CD4-positive, CD25-positive, alpha-beta regulatory T cell (primary cell): ENCODE data around the gene PCDHA1. TPM values are rescaled to one million over a fixed set of nuclear protein-coding genes. Genes with fewer than 3 reads are reported as not detected.

Experiments used
- ATAC-seq, 2 donors: fragments of 150-1000 bp; cut with Tn5 transposase; one replicate each; pipeline ENCODE4 v1.10.0; 2021; ENCODE audit warnings: low read depth in 2 of 2, moderate number of reproducible peaks in 2 of 2, moderate library complexity in 1 of 2
- DNase-seq, 3 donors: peaks; one replicate each; pipeline versions ENCODE4 v3.0.0 to v3.0.0-alpha.2; 2012 to 2022; ENCODE audit warnings: mixed read lengths in 1 of 3
- H3K27ac ChIP-seq: one replicate; pipeline ENCODE4 v1.7.0; 2013; ENCODE audit warnings: mild to moderate bottlenecking, low read length; ENCODE audit not compliant: insufficient read depth, poor library complexity, severe bottlenecking
- H3K27me3 ChIP-seq: one replicate; pipeline ENCODE4 v1.7.0; 2013; ENCODE audit warnings: low read length; ENCODE audit not compliant: control insufficient read depth, insufficient read depth
- H3K36me3 ChIP-seq: one replicate; pipeline ENCODE4 v1.7.0; 2013; ENCODE audit warnings: mild to moderate bottlenecking, low read length, moderate library complexity; ENCODE audit not compliant: control insufficient read depth, insufficient read depth
- H3K4me1 ChIP-seq: 2 replicates; pipeline ENCODE4 v1.7.0; 2013; ENCODE audit warnings: mild to moderate bottlenecking, low read length; ENCODE audit not compliant: insufficient read depth, control insufficient read depth, poor library complexity, severe bottlenecking
- H3K4me3 ChIP-seq: one replicate; pipeline ENCODE4 v1.7.0; 2013; ENCODE audit warnings: low read depth, mild to moderate bottlenecking, low read length, moderate library complexity
- H3K9me3 ChIP-seq, 2 experiments: 1 replicate in 1 of 2; 2 replicates in 1 of 2; pipeline ENCODE4 v1.7.0; 2013; ENCODE audit warnings: low read length in 2 of 2, mild to moderate bottlenecking in 1 of 2, moderate library complexity in 1 of 2; ENCODE audit not compliant: control insufficient read depth in 2 of 2
- H3K27ac Mint-ChIP-seq, 3 donors: one replicate each; pipeline ENCODE4 v1.8.0; 2020 to 2022; ENCODE audit warnings: mild to moderate bottlenecking in 3 of 3, mixed read lengths in 3 of 3, moderate library complexity in 2 of 3
- H3K27me3 Mint-ChIP-seq: one replicate; pipeline ENCODE4 v1.8.0; 2022; ENCODE audit warnings: mild to moderate bottlenecking, mixed read lengths
- H3K36me3 Mint-ChIP-seq: one replicate; pipeline ENCODE4 v1.8.0; 2020; ENCODE audit warnings: mixed read lengths
- H3K4me1 Mint-ChIP-seq, 4 donors: one replicate each; pipeline ENCODE4 v1.8.0; 2020 to 2022; ENCODE audit warnings: mixed read lengths in 4 of 4, mild to moderate bottlenecking in 1 of 4
- H3K4me3 Mint-ChIP-seq, 4 donors: one replicate each; pipeline ENCODE4 v1.8.0; 2020 to 2022; ENCODE audit warnings: mild to moderate bottlenecking in 4 of 4, mixed read lengths in 4 of 4, moderate library complexity in 3 of 4
- H3K9me3 Mint-ChIP-seq, 7 donors: one replicate each; pipeline ENCODE4 v1.8.0; 2020 to 2022; ENCODE audit warnings: mixed read lengths in 7 of 7, mild to moderate bottlenecking in 3 of 7, moderate library complexity in 2 of 7
- polyA plus RNA-seq, 4 donors: library from polyadenylated mRNA; unstranded; fragments of 300-500 nt; fragmentation: Illumina TruSeq; gene quantifications; one replicate each; pipeline ENCODE4 v1.2.3, GENCODE V29; 2021
- total RNA-seq: library from RNA; stranded (reverse); gene quantifications from one replicate; pipeline ENCODE4 v1.2.3, GENCODE V29; 2022

The PCDHA1 gene
- total RNA-seq (not detected), polyA plus RNA-seq (not detected)

DNA sequence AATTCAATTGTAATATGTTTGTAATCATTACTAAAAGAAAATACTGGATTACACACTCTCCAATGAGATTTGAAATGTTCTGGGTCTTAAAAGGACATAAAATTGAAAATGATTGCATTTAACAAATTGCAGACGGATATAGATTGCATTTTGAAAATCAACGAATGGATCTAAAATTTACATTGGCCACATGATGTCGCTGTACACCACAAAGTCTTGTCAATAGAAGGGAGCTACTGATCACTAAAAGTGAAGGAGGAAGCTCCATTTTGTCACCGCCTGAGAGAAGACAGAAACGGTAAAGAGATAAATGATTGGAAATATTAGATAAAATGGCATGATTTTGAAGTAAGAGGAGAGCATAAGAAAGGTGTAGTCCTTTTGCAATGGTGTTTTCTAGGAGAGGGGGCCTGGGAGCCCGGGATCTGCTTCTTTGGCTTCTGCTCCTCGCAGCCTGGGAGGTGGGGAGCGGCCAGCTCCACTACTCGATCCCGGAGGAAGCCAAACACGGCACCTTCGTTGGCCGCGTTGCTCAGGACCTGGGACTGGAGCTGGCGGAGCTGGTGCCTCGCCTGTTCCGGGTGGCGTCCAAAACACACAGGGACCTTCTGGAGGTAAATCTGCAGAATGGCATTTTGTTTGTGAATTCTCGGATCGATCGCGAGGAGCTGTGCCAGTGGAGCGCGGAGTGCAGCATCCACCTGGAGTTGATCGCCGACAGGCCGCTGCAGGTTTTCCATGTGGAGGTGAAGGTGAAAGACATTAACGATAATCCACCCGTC is at the start of gene PCDHA1:
TSS of gene PCDHA1 (plus strand) at position 236 of the 782 bp plus-strand sequence.
- Histone ChIP-seq H3K27me3 (peaks cover 3% of the 10 kb centered on the region), H3K27ac (no peak within 1 kb of the TSS), H3K4me1 (no peaks in the 10 kb centered on the region), H3K4me3 (no peak within 1 kb of the TSS), H3K36me3 (no peaks in the 10 kb centered on the region), H3K9me3 (peaks cover 31 to 78% of the 10 kb centered on the region in 2 experiments)
- Mint-ChIP-seq H3K9me3 (peaks cover 4 to 53% (median 16%) of the 10 kb centered on the region in 7 donors), H3K27ac (no peak within 1 kb of the TSS), H3K36me3 (no peaks in the 10 kb centered on the region), H3K4me1 (no peaks in the 10 kb centered on the region), H3K4me3 (no peak within 1 kb of the TSS), H3K27me3 (peaks cover 9% of the 10 kb centered on the region)
- DNase-seq (peak in 1 of 3 donors; percentile 4), ATAC-seq (no peak)

GRCh38 chr5:140737486-140737885 is 48.5 kb upstream of the PCDHA1 start:
- ATAC-seq: no peak
- Histone ChIP-seq H3K9me3 (peaks cover 0 to 7% of the 10 kb centered on the region in 2 experiments), H3K27me3 (peaks cover 10% of the 10 kb centered on the region), H3K27ac (no peak overlapping the region), H3K36me3 (no peaks in the 10 kb centered on the region), H3K4me3 (no peak overlapping the region), H3K4me1 (no peaks in the 10 kb centered on the region)
- no peak overlapping the region for H3K4me3 Mint-ChIP-seq
- peaks cover 0 to 25% (median 5%) of the 10 kb centered on the region in 7 donors for H3K9me3 Mint-ChIP-seq
- no peaks in the 10 kb centered on the region for H3K4me1 Mint-ChIP-seq
- DNase-seq: no peak
- no peaks in the 10 kb centered on the region for H3K36me3 Mint-ChIP-seq
- peaks cover 8% of the 10 kb centered on the region for H3K27me3 Mint-ChIP-seq
- H3K27ac Mint-ChIP-seq: no peak overlapping the region

GRCh38 chr5:140741967-140742366 is 44.0 kb upstream of the PCDHA1 start:
- Histone ChIP-seq H3K9me3 (peaks cover 4 to 7% of the 10 kb centered on the region in 2 experiments), H3K36me3 (no peaks in the 10 kb centered on the region), H3K4me1 (no peaks in the 10 kb centered on the region), H3K27ac (no peak overlapping the region), H3K27me3 (peaks cover 2% of the 10 kb centered on the region), H3K4me3 (no peak overlapping the region)
- H3K36me3 Mint-ChIP-seq: no peaks in the 10 kb centered on the region
- H3K4me3 Mint-ChIP-seq: no peak overlapping the region
- no peak for ATAC-seq
- DNase-seq: no peak
- H3K27ac Mint-ChIP-seq: peak overlapping the region in 1 of 3 donors; percentile 61
- H3K4me1 Mint-ChIP-seq: no peaks in the 10 kb centered on the region
- peaks cover 4% of the 10 kb centered on the region for H3K27me3 Mint-ChIP-seq
- H3K9me3 Mint-ChIP-seq: peaks cover 3 to 33% (median 11%) of the 10 kb centered on the region in 7 donors

- H3K4me3 Mint-ChIP-seq: no peak overlapping the region
- no peaks in the 10 kb centered on the region for H3K27me3 ChIP-seq
- no peaks in the 10 kb centered on the region for H3K4me1 ChIP-seq
- H3K27ac Mint-ChIP-seq: no peak overlapping the region
- peaks cover 6% of the 10 kb centered on the region for H3K36me3 Mint-ChIP-seq
- no peaks in the 10 kb centered on the region for H3K36me3 ChIP-seq
- peaks cover 6% of the 10 kb centered on the region for H3K27me3 Mint-ChIP-seq
- H3K4me1 Mint-ChIP-seq: peaks cover 0 to 3% (median 0%) of the 10 kb centered on the region in 4 donors
- peaks cover 13 to 84% (median 25%) of the 10 kb centered on the region in 7 donors for H3K9me3 Mint-ChIP-seq
- DNase-seq: no peak
- no peak overlapping the region for H3K27ac ChIP-seq
- H3K4me3 ChIP-seq: no peak overlapping the region
- peaks cover 34 to 68% of the 10 kb centered on the region in 2 experiments for H3K9me3 ChIP-seq
- no peak for ATAC-seq
Measured at GRCh38 chr5:140753561-140753960, 32.4 kb upstream of the PCDHA1 start.

- H3K36me3 ChIP-seq: no peaks in the 10 kb centered on the region
- no peaks in the 10 kb centered on the region for H3K4me1 Mint-ChIP-seq
- H3K4me1 ChIP-seq: no peaks in the 10 kb centered on the region
- no peaks in the 10 kb centered on the region for H3K27me3 Mint-ChIP-seq
- ATAC-seq: no peak
- no peak overlapping the region for H3K4me3 ChIP-seq
- no peak overlapping the region for H3K27ac Mint-ChIP-seq
- H3K9me3 ChIP-seq: peaks cover 76 to 86% of the 10 kb centered on the region in 2 experiments
- DNase-seq: no peak
- peaks cover 4 to 71% (median 24%) of the 10 kb centered on the region in 7 donors for H3K9me3 Mint-ChIP-seq
- no peak overlapping the region for H3K4me3 Mint-ChIP-seq
- H3K27ac ChIP-seq: no peak overlapping the region
- no peaks in the 10 kb centered on the region for H3K36me3 Mint-ChIP-seq
- H3K27me3 ChIP-seq: no peaks in the 10 kb centered on the region
Measured at GRCh38 chr5:140764177-140764973, 21.6 kb upstream of the PCDHA1 start.

GRCh38 chr5:140767444-140767843 is 18.5 kb upstream of the PCDHA1 start:
- H3K4me1 Mint-ChIP-seq: no peaks in the 10 kb centered on the region
- H3K36me3 Mint-ChIP-seq: no peaks in the 10 kb centered on the region
- DNase-seq: no peak
- Histone ChIP-seq H3K4me3 (no peak overlapping the region), H3K36me3 (no peaks in the 10 kb centered on the region), H3K9me3 (peaks cover 71 to 94% of the 10 kb centered on the region in 2 experiments), H3K27me3 (no peaks in the 10 kb centered on the region), H3K27ac (no peak overlapping the region), H3K4me1 (no peaks in the 10 kb centered on the region)
- no peak overlapping the region for H3K27ac Mint-ChIP-seq
- no peaks in the 10 kb centered on the region for H3K27me3 Mint-ChIP-seq
- peaks cover 4 to 67% (median 20%) of the 10 kb centered on the region in 7 donors for H3K9me3 Mint-ChIP-seq
- ATAC-seq: no peak
- no peak overlapping the region for H3K4me3 Mint-ChIP-seq

DNA sequence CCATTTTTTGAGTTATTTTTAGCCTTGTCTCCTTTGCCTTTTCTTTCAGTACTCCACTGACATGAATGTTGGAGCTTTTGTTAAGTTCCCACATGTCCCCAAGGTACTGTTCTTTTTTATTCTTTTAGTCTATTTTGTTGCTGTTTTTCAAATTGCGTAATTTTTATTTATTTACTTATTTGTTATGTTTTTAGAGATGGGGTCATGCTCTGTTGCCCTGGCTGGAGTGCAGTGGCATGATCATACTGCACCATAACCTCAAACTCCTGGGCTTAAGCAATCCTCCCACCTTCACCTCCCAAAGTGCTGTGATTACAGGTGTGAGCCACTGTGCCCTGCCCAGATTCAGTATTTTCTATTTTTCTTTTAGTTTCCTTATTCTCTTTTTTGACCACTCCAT is 5.4 kb upstream of the PCDHA1 start:
- no peak overlapping the region for H3K27ac Mint-ChIP-seq
- H3K27me3 Mint-ChIP-seq: peaks cover 4% of the 10 kb centered on the region
- no peaks in the 10 kb centered on the region for H3K4me1 Mint-ChIP-seq
- H3K36me3 Mint-ChIP-seq: peaks cover 4% of the 10 kb centered on the region
- Histone ChIP-seq H3K36me3 (no peaks in the 10 kb centered on the region), H3K4me3 (no peak overlapping the region), H3K4me1 (no peaks in the 10 kb centered on the region), H3K27ac (no peak overlapping the region), H3K9me3 (peaks cover 39 to 67% of the 10 kb centered on the region in 2 experiments), H3K27me3 (no peaks in the 10 kb centered on the region)
- no peak overlapping the region for H3K4me3 Mint-ChIP-seq
- ATAC-seq (no peak), DNase-seq (no peak)
- H3K9me3 Mint-ChIP-seq: peaks cover 0 to 72% (median 16%) of the 10 kb centered on the region in 7 donors
